HG02759 (cell line): ENCODE results near the gene SGCD.

Experiments
- ATAC-seq: cut with Tn5 transposase; IDR thresholded peaks from one replicate; pipeline ENCODE4 v1.9.1; 2021; ENCODE audit warnings: mild to moderate bottlenecking, moderate library complexity; ENCODE audit not compliant: unreplicated experiment

Gene SGCD

GRCh38 chr5:156359476-156359875 lies 32.5 kb downstream of the SGCD start:
- peak; percentile 43 for ATAC-seq

GRCh38 chr5:156361436-156362109 lies 34.6 kb downstream of the SGCD start:
- ATAC-seq: no peak

- ATAC-seq: no peak
Measured at GRCh38 chr5:156363861-156364260, 36.9 kb downstream of the SGCD start.

GRCh38 chr5:156366521-156366920 lies 39.6 kb downstream of the SGCD start:
- ATAC-seq: no peak

- ATAC-seq: no peak
Measured at GRCh38 chr5:156367597-156367996, 40.6 kb downstream of the SGCD start.

- ATAC-seq: peak; percentile 71
Measured at GRCh38 chr5:156375895-156376495, 49.0 kb downstream of the SGCD start.

- peak; percentile 44 for ATAC-seq
Measured at GRCh38 chr5:156376751-156377150, 49.8 kb downstream of the SGCD start.

GRCh38 chr5:156378159-156378558 lies 51.2 kb downstream of the SGCD start:
- no peak for ATAC-seq

GRCh38 chr5:156379206-156379605 lies 52.2 kb downstream of the SGCD start:
- ATAC-seq: no peak

GRCh38 chr5:156380848-156381247 lies 53.9 kb downstream of the SGCD start:
- no peak for ATAC-seq

GRCh38 chr5:156383510-156384265 lies 56.7 kb downstream of the SGCD start:
- ATAC-seq: no peak

- no peak for ATAC-seq
Measured at GRCh38 chr5:156385416-156385815, 58.5 kb downstream of the SGCD start.

- ATAC-seq: no peak
Measured at GRCh38 chr5:156386976-156387375, 60.0 kb downstream of the SGCD start.

- ATAC-seq: no peak
Measured at GRCh38 chr5:156387391-156387790, 60.4 kb downstream of the SGCD start.

GRCh38 chr5:156388233-156388632 lies 61.3 kb downstream of the SGCD start:
- ATAC-seq: no peak

- ATAC-seq: no peak
Measured at GRCh38 chr5:156391139-156391538, 64.2 kb downstream of the SGCD start.

GRCh38 chr5:156393980-156394379 lies 67.0 kb downstream of the SGCD start:
- no peak for ATAC-seq

- no peak for ATAC-seq
Measured at GRCh38 chr5:156394642-156395305, 67.8 kb downstream of the SGCD start.

- ATAC-seq: no peak
Measured at GRCh38 chr5:156395306-156395675, 68.3 kb downstream of the SGCD start.

- ATAC-seq: no peak
Measured at GRCh38 chr5:156396063-156396829, 69.3 kb downstream of the SGCD start.

GRCh38 chr5:156396830-156397081 lies 69.8 kb downstream of the SGCD start:
- no peak for ATAC-seq
